Measurements from ENCODE around the gene PLEK2. TPM values are rescaled to one million over a fixed set of nuclear protein-coding genes. Genes with fewer than 3 reads are reported as not detected.

Gene PLEK2
- total and polyA plus RNA-seq, 2 donors (not counting 3 experiments of a cell fraction or from before 2014, with no cell fraction given) = 1.4 to 3.8 TPM

GRCh38 chr14:67352055-67352454 lies 59.9 kb downstream of the PLEK2 start:
- Histone ChIP-seq H3K4me2 (ENCODE audit: insufficient read depth, low read length) (no peak overlapping the region), H3K9me1 (replicated peaks; ENCODE audit: control insufficient read depth, extremely low read depth, insufficient read depth, low read length) (no peaks in the 10 kb centered on the region), H3K27ac (ENCODE audit: insufficient read depth, low read depth, low read length) (no peak overlapping the region), H3K4me3 (replicated peaks in 1 of 3; ENCODE audit: insufficient read depth in 1 of 3, low read depth in 1 of 3, low read length in 3 of 3) (no peak overlapping the region), H3K9ac (replicated peaks; ENCODE audit: extremely low read depth, insufficient read depth, low read length) (no peak overlapping the region), H2AFZ (ENCODE audit: low read depth, low read length) (no peak overlapping the region), H3K36me3 (ENCODE audit: control insufficient read depth in 2 of 2, extremely low read depth in 1 of 2, insufficient read depth in 2 of 2, low read length in 2 of 2) (peaks cover 8 to 21% of the 10 kb centered on the region in 2 experiments), H3K9me3 (replicated peaks; ENCODE audit: control insufficient read depth, insufficient read depth, low read length) (no peaks in the 10 kb centered on the region), H3K79me2 (ENCODE audit: control insufficient read depth, insufficient read depth, low read length) (peaks cover 41% of the 10 kb centered on the region), H3K4me1 (ENCODE audit: control insufficient read depth, extremely low read depth, insufficient read depth, low read length) (peaks cover under 1% of the 10 kb centered on the region), H3K27me3 (ENCODE audit: control insufficient read depth in 2 of 2, insufficient read depth in 2 of 2, low read length in 2 of 2) (no peaks in the 10 kb centered on the region), H4K20me1 (replicated peaks; ENCODE audit: control insufficient read depth, extremely low read depth, insufficient read depth, low read length) (no peaks in the 10 kb centered on the region)
- FAIRE-seq = no peak
- TF ChIP-seq FOS (IDR thresholded peaks at IDR 0.05; ENCODE audit: borderline replicate concordance, insufficient read depth, low read length) (no peak), EZH2 (IDR thresholded peaks at IDR 0.05; ENCODE audit: borderline replicate concordance, low read depth, low read length, severe bottlenecking) (no peak), POLR2AphosphoS5 (IDR thresholded peaks at IDR 0.05; ENCODE audit: insufficient read depth, low read depth, low read length) (no peak), MYC (IDR thresholded peaks at IDR 0.05; ENCODE audit: low read depth, low read length) (no peak), MAX (IDR thresholded peaks at IDR 0.05; ENCODE audit: insufficient read depth, insufficient read length) (no peak), GATA2 (IDR thresholded peaks at IDR 0.05; ENCODE audit: insufficient read depth, insufficient read length, low read depth, low read length) (no peak)
- no TSS peak for BruUV-seq (replicated peaks)
- no peak for DNase-seq (ENCODE audit: low read depth, low spot score)
- intact Hi-C loops (cut with micrococcal nuclease) = loop anchor here (10.0 kb wide), 1 partner anchor 697 kb away; no protein-coding TSS in a partner anchor
- ChIA-PET POLR2A (interaction anchor here (0.6 to 0.7 kb wide), 2 partner anchors 844 to 997 kb away, joined by 3 to 4 read pairs; partner anchors contain the start of gene GPHN), CTCF (interaction anchor here (1.6 kb wide), 1 partner anchor 8 kb away, joined by 5 read pairs; the partner anchor contains the start of genes ATP6V1D and EIF2S1)
- dilution Hi-C loops (cut with MboI; ENCODE audit: extremely low pct_ligation_motif_present, low sequenced_read_pairs) = no loop called here

- intact Hi-C loops (cut with micrococcal nuclease) = no loop called here
These were observed 66.4 kb downstream of the PLEK2 start for GRCh38 chr14:67345583-67345982.

More at GRCh38 chr14:67345583-67345982, 66.4 kb downstream of the PLEK2 start:
- FAIRE-seq (no peak), DNase-seq (ENCODE audit: low read depth, low spot score) (no peak)
- no peak overlapping the region for H3K4me2 ChIP-seq (ENCODE audit: insufficient read depth, low read length)
- ChIA-PET POLR2A (interaction anchor here (1.1 kb wide), 1 partner anchor 12 kb away, joined by 3 read pairs; no protein-coding TSS in a partner anchor), CTCF (interaction anchor here (0.9 kb wide), 1 partner anchor 14 kb away, joined by 3 read pairs; the partner anchor contains the start of gene ATP6V1D)
- no peak for TF ChIP-seq EZH2 (IDR thresholded peaks at IDR 0.05; ENCODE audit: borderline replicate concordance, low read depth, low read length, severe bottlenecking)
- TF ChIP-seq MYC (IDR thresholded peaks at IDR 0.05; ENCODE audit: low read depth, low read length) = no peak
- no peak for TF ChIP-seq CTCF (IDR thresholded peaks at IDR 0.05; ENCODE audit: extremely low read depth in 1 of 2, insufficient read depth in 1 of 2, low read depth in 1 of 2, low read length in 2 of 2)
- TF ChIP-seq JUN (IDR thresholded peaks at IDR 0.05; ENCODE audit: borderline replicate concordance, insufficient read depth, insufficient read length, low read depth) = no peak
- TF ChIP-seq FOS (IDR thresholded peaks at IDR 0.05; ENCODE audit: borderline replicate concordance, insufficient read depth, low read length) = no peak
- TF ChIP-seq POLR2AphosphoS5 (IDR thresholded peaks at IDR 0.05; ENCODE audit: insufficient read depth, low read depth, low read length) = no peak
- no peak for TF ChIP-seq POLR2A (IDR thresholded peaks at IDR 0.05; ENCODE audit: low read depth, low read length)
- no peak for TF ChIP-seq GATA2 (IDR thresholded peaks at IDR 0.05; ENCODE audit: insufficient read depth, insufficient read length, low read depth, low read length)
- TF ChIP-seq MAX (IDR thresholded peaks at IDR 0.05; ENCODE audit: insufficient read depth, insufficient read length) = no peak
- H3K27ac ChIP-seq (ENCODE audit: insufficient read depth, low read depth, low read length) = no peak overlapping the region
- no peaks in the 10 kb centered on the region for H3K9me1 ChIP-seq (replicated peaks; ENCODE audit: control insufficient read depth, extremely low read depth, insufficient read depth, low read length)
- no peak overlapping the region for H3K9ac ChIP-seq (replicated peaks; ENCODE audit: extremely low read depth, insufficient read depth, low read length)
- no peaks in the 10 kb centered on the region for H3K79me2 ChIP-seq (ENCODE audit: control insufficient read depth, insufficient read depth, low read length)
- H3K36me3 ChIP-seq (ENCODE audit: control insufficient read depth in 2 of 2, extremely low read depth in 1 of 2, insufficient read depth in 2 of 2, low read length in 2 of 2) = peaks cover 7 to 20% of the 10 kb centered on the region in 2 experiments
- no TSS peak for BruUV-seq (replicated peaks)
- no peaks in the 10 kb centered on the region for H4K20me1 ChIP-seq (replicated peaks; ENCODE audit: control insufficient read depth, extremely low read depth, insufficient read depth, low read length)
- H3K4me3 ChIP-seq (replicated peaks in 1 of 3; ENCODE audit: insufficient read depth in 1 of 3, low read depth in 1 of 3, low read length in 3 of 3) = no peak overlapping the region
- H2AFZ ChIP-seq (ENCODE audit: low read depth, low read length) = no peak overlapping the region
- dilution Hi-C loops (cut with MboI; ENCODE audit: extremely low pct_ligation_motif_present, low sequenced_read_pairs) = no loop called here
- H3K27me3 ChIP-seq (ENCODE audit: control insufficient read depth in 2 of 2, insufficient read depth in 2 of 2, low read length in 2 of 2) = no peaks in the 10 kb centered on the region
- H3K9me3 ChIP-seq (replicated peaks; ENCODE audit: control insufficient read depth, insufficient read depth, low read length) = no peaks in the 10 kb centered on the region
- H3K4me1 ChIP-seq (ENCODE audit: control insufficient read depth, extremely low read depth, insufficient read depth, low read length) = peaks cover 3% of the 10 kb centered on the region
